Activated CD4-positive, CD25-positive, alpha-beta regulatory T cell treated with anti-CD3 and anti-CD28 coated beads, Interleukin-2, amount 50 U/mL, for 72 hours (primary cell): ENCODE data around the gene SLC7A6OS.

Experiments used
- DNase-seq: peaks from one replicate; pipeline ENCODE4 v3.0.0; 2021

SLC7A6OS gene

DNA sequence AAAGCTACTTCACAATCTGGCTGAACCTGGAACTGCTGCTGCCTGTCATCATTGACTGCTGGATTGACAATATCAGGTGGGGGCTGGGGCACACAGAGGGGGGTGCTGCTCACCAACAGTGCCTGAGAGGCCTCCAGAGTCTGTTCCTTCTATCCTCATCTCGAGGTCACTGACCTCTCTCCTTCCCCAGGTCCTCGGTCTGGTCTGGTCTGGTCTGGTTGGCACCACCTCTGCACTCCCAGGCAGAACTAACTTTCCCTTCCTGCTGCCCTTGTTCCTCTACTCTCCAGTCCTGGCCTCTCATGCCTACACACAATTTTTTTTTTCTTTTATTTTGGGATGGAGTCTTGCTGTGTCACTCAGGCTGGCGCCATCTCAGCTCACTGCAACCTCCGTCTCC is 61.4 kb downstream of the SLC7A6OS start:
- DNase-seq = no peak
